Stimulated activated CD4-positive, alpha-beta T cell treated with anti-CD3 and anti-CD28 coated beads, Interleukin-2, amount 100 ng/mL, for 24 hours (primary cell): ENCODE measurements around the gene PIGQ.
A peak's percentile ranks its signal among the peaks of the same experiment; 100 is the strongest.
"Not testable (repeated sequence)": the region's sequence is repeated elsewhere in the genome, so short reads cannot be mapped to it uniquely, and the experiment has no call there.

Experiments used
- DNase-seq, 2 donors: peaks; one replicate each; pipeline ENCODE4 v3.0.0-alpha.2; 2020

Gene PIGQ

DNA sequence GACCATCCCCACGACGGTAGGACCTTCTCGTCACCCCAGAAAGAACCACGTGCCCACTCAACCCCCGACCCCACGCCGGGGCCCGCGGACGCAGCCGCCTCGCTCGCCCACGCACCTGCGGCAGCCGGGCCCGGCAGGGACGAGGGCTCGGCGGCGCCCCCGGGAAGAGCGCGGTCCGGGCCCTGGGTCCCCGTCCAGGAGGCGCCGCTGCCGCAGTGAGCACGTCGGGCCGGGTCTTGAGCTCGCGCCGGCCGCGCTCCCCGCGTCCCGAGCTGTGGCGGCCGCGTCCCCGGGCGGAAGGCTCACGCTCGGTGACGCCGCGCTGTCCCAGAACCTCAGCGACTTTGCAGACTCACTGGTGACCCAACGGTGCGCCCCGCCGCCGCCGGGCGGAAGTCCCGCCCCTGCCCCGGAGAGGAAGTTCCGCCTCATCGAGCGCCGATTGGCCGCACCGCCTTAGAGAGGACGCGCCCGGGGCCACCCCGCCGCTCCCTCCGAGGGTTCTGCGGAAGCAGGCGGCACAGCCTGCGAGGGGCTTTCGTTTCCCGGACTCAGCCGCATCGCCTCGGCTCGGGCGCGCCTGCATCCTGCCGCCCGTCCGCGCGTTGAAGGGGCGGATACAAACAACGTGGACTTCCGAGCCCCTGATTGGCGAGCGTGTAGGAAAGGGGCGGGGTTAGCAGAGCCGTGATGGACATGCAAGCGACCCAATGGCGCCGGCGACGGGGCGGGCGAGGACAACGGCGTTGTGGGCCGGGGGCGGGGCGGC is 19.3 kb downstream of the PIGQ start:
- DNase-seq: peak; percentile 98 to 99

DNA sequence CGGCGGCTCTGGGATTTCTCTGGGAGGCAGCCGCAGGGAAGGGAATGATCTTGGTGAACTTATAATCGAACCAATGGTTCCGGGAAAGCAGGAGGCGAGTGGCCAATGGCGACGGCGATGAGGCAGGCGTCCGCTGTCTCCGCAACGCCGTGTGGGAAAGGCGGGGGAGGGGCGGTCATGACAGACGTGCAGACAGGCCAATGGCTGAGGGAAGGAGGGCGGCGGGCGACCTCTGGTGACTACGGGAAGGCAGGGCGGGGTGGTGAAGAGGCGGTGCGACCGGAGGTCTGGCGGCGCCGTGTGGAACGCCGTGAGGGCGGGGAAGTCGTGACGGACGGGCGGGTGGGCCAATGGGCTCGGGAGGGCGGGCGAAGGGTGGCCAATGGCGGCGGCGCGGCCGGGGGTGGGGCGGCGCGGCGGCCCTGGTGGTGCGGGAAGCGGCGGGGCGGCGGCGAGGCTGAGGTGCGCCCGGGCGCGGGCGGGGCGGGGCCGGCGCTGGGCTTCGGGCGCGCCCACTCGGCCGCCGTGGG is 20.0 kb downstream of the PIGQ start, which contains the start of gene RAB40C:
Gene RAB40C (plus strand): TSS at position 409 of the 530 bp plus-strand sequence. CDS start 226 bp downstream, outside the sequence.
- DNase-seq: peak; percentile 99 to 100

DNA sequence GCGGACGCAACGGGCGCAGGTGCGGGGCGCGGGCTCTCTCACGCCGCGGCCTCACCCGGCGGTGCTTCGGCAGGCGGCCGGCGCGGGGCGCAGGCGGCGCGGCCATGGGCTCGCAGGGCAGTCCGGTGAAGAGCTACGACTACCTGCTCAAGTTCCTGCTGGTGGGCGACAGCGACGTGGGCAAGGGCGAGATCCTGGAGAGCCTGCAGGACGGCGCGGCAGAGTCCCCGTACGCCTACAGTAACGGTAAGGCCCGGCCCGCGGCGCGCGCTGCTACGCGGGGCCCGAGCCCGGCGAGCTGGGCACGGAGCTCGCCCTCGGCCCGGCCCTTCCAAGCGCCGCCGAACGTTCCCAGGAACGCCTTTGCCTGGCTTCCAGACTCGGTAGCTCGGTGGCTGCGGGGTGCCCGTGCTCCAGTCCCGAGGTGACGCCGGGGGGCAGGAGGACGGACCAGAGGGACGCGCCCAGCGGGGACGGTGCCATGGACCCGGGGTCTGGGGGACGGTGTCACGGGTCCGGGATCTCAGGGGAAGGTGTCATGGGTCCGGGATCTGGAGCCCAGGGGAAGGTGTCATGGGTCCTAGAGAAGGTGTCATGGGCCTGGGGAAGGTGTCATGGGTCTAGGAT is 20.5 kb downstream of the PIGQ start:
- DNase-seq: no peak

GRCh38 chr16:590815-591200 is 21.0 kb downstream of the PIGQ start:
- no peak for DNase-seq

DNA sequence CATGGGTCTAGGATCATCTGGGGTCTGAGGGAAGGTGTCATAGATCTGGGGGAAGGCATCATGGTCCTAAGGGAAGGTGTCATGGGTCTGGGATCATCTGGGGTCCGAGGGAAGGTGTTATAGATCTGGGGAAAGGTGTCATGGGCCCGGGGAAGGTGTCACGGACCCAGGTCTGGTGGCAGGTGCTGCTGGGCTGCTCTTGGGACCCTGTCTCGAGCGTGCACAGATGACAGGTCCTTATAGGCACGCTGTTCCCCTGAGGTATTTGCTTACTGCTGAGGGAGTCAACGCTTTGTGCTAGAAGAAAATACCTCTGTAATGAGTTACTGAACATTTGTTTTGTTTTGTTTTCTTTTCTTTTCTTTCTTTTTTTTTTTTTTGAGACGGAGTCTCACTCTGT is 21.5 kb downstream of the PIGQ start:
- DNase-seq: no peak

DNA sequence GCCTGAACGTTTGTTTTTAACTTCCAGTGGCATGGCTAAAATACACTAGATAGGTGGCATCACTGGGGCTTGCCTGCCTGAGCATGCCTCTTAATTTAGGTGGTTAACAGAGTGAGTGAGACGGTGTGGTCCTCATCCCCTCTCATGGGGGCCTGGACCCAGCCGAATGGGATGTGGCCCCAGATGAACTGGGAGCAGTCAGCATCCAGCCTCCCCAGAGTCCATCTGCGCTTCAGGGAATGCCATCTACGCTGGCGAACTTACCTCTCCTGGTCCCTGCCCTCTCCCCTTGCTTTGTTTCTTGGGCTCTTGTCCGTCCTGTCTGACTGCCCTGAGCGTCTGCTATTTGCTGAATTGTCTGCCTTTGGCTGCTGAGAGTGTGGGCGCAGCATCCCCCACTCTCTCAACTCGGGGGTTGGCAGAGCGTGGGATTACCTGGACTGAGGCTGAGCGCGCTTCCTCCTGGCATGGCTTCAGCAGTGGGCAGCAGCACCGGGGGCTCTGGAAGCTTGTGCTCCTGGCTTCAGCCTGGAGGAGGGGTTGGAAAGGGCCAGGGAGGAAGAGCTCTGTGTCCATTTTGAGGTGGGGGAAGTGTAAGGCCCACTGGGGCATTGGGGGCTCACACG is 22.2 kb downstream of the PIGQ start:
- no peak for DNase-seq

GRCh38 chr16:592518-593306 is 22.9 kb downstream of the PIGQ start:
- DNase-seq: no peak

GRCh38 chr16:593406-593805 is 23.6 kb downstream of the PIGQ start:
- no peak for DNase-seq

DNA sequence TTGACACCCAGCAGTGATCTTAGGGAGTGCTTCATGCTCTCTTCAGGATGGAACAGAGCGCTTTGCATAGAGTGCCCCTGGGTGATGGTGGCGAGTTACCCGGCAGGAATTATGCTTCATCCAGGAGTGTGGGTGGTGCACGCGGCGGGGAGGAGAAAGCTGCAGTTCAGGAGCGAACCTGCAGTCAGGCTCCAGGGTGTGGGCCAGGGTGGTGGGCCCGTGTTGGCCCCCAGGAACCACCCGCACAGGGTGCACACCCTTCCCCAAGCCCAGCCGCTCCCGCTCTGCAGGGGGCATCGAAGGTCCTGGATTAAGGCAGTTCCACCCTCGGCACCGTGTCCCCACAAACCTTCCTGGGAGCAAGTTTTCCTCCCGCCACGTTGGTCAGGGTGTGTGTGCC is 24.0 kb downstream of the PIGQ start:
- DNase-seq: no peak

DNA sequence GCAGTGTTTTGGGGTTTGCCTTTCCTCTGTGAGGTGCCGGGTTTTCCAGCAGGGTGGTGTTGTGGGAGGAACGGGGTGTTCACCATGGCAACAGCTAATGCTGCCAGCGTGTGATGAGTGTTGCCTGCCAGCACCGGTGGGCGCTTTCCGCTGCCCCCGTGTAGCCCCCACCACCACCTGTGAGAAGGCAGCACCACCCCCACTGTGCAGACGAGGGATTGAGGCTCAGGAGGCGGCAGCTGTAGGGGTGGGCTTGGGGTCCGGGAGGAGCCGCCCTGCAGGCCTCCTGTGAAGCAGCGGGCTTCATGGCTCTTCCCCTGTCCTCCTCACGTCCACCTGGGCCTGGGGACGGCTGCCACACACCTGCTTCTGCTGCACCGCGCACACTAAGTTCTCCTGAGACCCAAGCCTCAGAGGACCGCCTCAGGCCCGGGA is 25.3 kb downstream of the PIGQ start:
- no peak for DNase-seq

DNA sequence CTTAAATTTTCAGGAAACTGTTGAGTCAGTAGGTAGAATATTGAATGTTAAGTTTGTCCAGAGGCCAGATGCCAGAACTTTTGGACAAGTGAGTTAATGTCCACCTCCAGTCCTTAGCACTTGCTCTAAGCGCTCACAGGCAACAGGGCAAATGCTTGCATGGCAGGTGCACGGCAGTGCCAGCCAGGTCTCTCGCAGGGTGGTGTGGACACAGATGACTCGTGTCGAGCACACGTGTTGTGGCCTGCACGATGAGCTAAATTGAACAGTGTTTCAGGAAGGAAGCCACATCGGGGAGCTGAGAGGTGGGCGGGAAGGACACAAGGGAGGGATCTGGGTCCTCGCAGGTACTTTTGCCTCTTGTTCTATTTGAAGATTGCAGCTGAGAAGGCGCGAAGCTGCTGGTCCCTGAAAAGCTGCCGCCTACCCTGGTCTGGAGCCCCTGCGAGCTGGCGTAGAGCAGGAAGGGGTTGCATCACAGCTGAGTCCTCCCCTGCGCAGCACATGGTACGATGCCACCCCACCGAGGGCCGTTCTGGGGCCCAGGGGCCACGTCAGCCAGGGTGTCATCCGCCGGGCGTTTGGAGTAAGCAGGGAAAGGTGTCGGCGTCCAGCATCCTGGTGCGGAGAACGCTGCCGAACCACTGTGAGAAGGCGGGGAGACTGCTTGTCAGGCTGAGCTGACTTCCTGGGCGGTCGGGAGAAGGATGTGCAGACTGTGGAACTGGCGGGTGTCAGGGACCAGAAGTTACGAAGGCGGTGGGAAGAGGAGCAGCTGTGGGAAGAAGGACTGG is 26.4 kb downstream of the PIGQ start:
- no peak for DNase-seq

GRCh38 chr16:596736-597060 is 26.9 kb downstream of the PIGQ start:
- DNase-seq: no peak

GRCh38 chr16:597655-598054 is 27.9 kb downstream of the PIGQ start:
- DNase-seq: not testable (repeated sequence)

DNA sequence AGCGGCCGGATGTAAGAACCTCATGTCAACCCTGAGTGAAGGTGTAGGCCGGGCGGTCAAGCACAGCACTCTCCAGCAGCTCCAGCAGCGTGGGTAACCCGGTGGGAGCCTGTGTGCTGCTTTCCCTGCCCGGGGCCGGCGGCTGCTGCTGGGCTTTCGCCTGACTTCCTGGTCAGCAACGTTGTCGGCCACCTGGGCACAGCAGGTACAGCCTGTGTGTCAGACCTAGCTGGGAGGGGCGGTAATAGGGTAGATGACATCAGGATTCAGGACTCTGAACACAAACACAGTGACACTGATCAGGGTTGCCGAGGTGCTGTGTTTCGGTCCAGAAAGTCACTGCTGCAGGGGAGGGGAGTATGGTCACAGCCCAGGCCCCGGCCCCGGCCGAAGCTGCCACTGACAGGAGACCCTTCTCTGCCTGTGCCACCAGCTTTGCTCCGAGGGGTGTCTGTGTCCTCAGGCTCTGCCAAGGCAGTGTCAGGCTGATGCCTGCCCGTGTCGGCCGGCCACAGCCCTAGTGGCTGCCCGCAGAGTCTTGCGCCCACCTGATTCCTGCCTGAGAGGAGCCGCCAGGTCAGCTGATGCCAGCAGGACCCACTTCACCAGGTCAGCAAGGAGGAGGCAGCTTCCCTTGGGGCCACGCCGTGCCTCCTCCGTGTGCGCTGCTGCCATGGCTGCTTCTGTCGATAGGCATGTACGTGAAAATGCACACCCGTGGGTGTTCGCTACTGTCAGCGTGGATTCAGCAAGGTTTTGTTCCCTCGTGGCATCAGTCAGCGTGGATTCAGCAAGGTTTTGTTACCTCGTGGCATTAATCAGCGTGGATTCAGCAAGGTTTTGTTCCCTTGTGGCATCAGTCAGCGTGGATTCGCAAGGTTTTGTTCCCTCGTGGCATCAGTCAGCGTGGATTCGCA is 29.3 kb downstream of the PIGQ start:
- no peak for DNase-seq

DNA sequence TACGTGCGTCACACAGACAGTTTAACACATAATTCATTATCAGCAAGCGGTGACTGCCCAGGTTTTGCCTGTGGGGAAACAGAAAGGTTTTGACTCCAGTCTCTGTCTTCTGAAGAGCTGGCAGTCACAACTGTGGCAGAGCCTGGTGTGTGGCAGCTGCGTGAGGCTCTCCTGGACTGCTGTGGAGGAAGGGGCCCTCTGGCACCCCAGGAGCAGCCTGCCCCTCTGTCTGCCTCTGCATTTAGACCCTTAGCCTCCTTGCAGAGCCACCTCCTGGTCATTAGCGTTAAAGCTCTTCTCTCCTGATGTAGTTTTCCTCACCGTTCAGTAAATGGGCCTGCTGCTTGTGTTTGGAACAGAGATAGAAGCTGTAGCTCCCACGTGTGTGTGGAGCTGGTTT is 31.0 kb downstream of the PIGQ start:
- no peak for DNase-seq

- no peak for DNase-seq
These were observed 34.2 kb downstream of the PIGQ start for GRCh38 chr16:603933-604332.

DNA sequence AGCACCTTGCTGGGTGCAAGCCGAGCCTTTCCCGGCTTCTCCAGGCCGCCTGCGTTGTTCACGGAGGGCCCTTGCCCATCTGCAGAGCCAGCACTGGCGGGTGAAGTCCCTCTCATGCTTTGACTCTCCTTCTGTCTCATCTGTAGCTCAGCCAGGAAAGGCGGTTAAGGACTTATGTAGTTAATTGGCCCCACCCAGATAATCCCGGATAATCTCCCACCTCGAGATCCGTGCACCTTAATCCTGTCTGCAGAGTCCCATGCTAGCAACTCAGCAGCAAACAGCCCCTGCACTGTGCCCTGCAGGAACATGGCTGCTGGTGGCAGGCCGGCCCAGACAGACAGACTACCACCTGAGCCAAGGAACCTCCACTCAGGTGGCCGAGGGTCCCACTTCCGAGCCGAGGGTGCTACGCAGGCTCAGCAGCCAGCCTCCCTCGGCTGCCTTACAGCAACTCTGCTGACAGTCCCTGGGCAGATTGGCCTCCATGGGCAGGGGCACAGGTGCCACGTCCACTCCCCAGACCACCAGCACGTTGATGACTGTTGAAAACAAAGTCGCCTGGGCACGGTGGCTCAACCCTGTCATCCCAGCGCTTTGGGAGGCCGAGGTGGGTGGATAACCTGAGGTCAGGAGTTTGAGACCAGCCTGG is 37.0 kb downstream of the PIGQ start:
- no peak for DNase-seq

DNA sequence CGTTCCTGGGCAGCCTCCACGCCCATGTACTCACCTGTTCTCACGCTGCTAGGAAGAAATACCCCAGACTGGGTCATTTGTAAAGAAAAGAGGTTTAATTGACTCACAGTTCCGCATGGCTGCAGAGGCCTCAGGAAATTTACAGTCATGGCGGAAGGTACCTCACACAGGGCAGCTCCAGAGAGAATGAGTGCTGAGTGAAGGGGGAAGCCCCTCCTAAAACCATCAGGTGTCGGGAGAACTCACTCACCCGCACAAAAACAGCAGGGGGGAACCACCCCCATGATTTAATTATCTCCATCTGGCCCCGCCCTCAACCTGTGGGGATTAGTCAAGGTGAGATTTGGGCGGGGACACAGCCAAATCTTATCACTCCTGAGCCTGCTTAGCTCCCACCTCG is 38.3 kb downstream of the PIGQ start:
- DNase-seq: peak; percentile 31 to 65

- no peak for DNase-seq
These were observed 39.5 kb downstream of the PIGQ start for GRCh38 chr16:609316-609715.

- DNase-seq: no peak
These were observed 40.2 kb downstream of the PIGQ start for GRCh38 chr16:609984-610383.
